Mesendoderm (in vitro differentiated cells): ENCODE data around the gene ITSN1.
A peak's percentile ranks its signal among the peaks of the same experiment; 100 is the strongest.

Experiments
- DNase-seq: peaks from one replicate; pipeline ENCODE4 v3.0.0; 2013
- H2AK5ac ChIP-seq: 2 replicates; pipeline ENCODE4 v1.6.1; 2013; ENCODE audit warnings: low read length, inconsistent platforms
- H2BK120ac ChIP-seq: 2 replicates; pipeline ENCODE4 v1.6.1; 2013; ENCODE audit warnings: low read depth, mild to moderate bottlenecking, low read length, moderate library complexity, mixed read lengths
- H2BK15ac ChIP-seq: replicated peaks from 2 replicates; pipeline ENCODE4 v1.6.1; 2013; ENCODE audit warnings: low read depth, mild to moderate bottlenecking, moderate library complexity
- H2BK5ac ChIP-seq: 2 replicates; pipeline ENCODE4 v1.6.1; 2013; ENCODE audit warnings: low read length, inconsistent platforms
- H3K18ac ChIP-seq: 2 replicates; pipeline ENCODE4 v1.6.1; 2013; ENCODE audit warnings: mild to moderate bottlenecking, low read length, mixed read lengths
- H3K23ac ChIP-seq: one replicate; pipeline ENCODE4 v1.6.1; 2013; ENCODE audit warnings: low read length
- H3K27ac ChIP-seq: 2 replicates; pipeline ENCODE4 v1.5.1; 2013; ENCODE audit warnings: low read depth, mild to moderate bottlenecking, inconsistent platforms, low read length, moderate library complexity
- H3K27me3 ChIP-seq: 2 replicates; pipeline ENCODE4 v1.6.1; 2013; ENCODE audit warnings: low read length, control low read depth, mild to moderate bottlenecking, inconsistent platforms; ENCODE audit not compliant: insufficient read depth, poor library complexity
- H3K36me3 ChIP-seq: 2 replicates; pipeline ENCODE4 v1.6.1; 2013; ENCODE audit warnings: low read length, inconsistent platforms; ENCODE audit not compliant: control insufficient read depth, insufficient read depth
- H3K4ac ChIP-seq: one replicate; pipeline ENCODE4 v1.6.1; 2013; ENCODE audit warnings: low read depth, mild to moderate bottlenecking, low read length, moderate library complexity
- H3K4me1 ChIP-seq: 2 replicates; pipeline ENCODE4 v1.6.1; 2013; ENCODE audit warnings: low read depth, low read length, inconsistent platforms; ENCODE audit not compliant: control insufficient read depth
- H3K4me2 ChIP-seq: 2 replicates; pipeline ENCODE4 v1.6.1; 2013; ENCODE audit warnings: low read length
- H3K4me3 ChIP-seq: 2 replicates; pipeline ENCODE4 v1.5.1; 2013; ENCODE audit warnings: mild to moderate bottlenecking, low read length
- H3K56ac ChIP-seq: one replicate; pipeline ENCODE4 v1.6.1; 2013; ENCODE audit warnings: low read length
- H3K79me1 ChIP-seq: 2 replicates; pipeline ENCODE4 v1.6.1; 2013; ENCODE audit warnings: low read length, inconsistent platforms
- H3K79me2 ChIP-seq: 2 replicates; pipeline ENCODE4 v1.6.1; 2013; ENCODE audit warnings: mild to moderate bottlenecking, low read length; ENCODE audit not compliant: control insufficient read depth, insufficient read depth
- H3K9ac ChIP-seq: 2 replicates; pipeline ENCODE4 v1.6.1; 2013; ENCODE audit warnings: low read length, inconsistent platforms
- H4K5ac ChIP-seq: one replicate; pipeline ENCODE4 v1.6.1; 2013; ENCODE audit warnings: low read length
- H4K8ac ChIP-seq: one replicate; pipeline ENCODE4 v1.6.1; 2013; ENCODE audit warnings: low read depth, mild to moderate bottlenecking, control low read depth, low read length, moderate library complexity
- WGBS: extraction: QIAGEN DNeasy Blood & Tissue Kit; methylation state at CpG from one replicate; pipeline ENCODE4 v1.1.7; 2013; ENCODE audit warnings: low lambda C conversion rate, missing lambda C conversion rate; ENCODE audit not compliant: insufficient coverage; ENCODE audit errors: extremely low coverage; 5-methylcytosine and 5-hydroxymethylcytosine counted together

Gene ITSN1

GRCh38 chr21:33647587-33647986 is 5.3 kb downstream of the ITSN1 start:
- H3K4ac ChIP-seq = no peak overlapping the region
- no peaks in the 10 kb centered on the region for H3K36me3 ChIP-seq
- H3K79me2 ChIP-seq = peaks cover 73% of the 10 kb centered on the region
- no peak overlapping the region for H3K23ac ChIP-seq
- no peak overlapping the region for H4K5ac ChIP-seq
- no peak overlapping the region for H3K27ac ChIP-seq
- no peaks in the 10 kb centered on the region for H3K27me3 ChIP-seq
- H3K4me3 ChIP-seq = no peak overlapping the region
- no peak for DNase-seq
- H3K4me2 ChIP-seq = no peak overlapping the region
- H3K56ac ChIP-seq = no peak overlapping the region
- no CpG with 5 or more reads among the region's 3 CpGs for WGBS
- H3K4me1 ChIP-seq = no peaks in the 10 kb centered on the region
- peaks cover 13% of the 10 kb centered on the region for H3K79me1 ChIP-seq
- H2BK15ac ChIP-seq = no peak overlapping the region
- H2AK5ac ChIP-seq = no peak overlapping the region
- H2BK5ac ChIP-seq = no peak overlapping the region
- H4K8ac ChIP-seq = no peak overlapping the region
- H3K18ac ChIP-seq = no peak overlapping the region
- no peak overlapping the region for H3K9ac ChIP-seq
- no peak overlapping the region for H2BK120ac ChIP-seq

- H4K5ac ChIP-seq = no peak overlapping the region
- WGBS = no CpG with 5 or more reads among the region's 1 CpG
- no peak overlapping the region for H3K4me3 ChIP-seq
- H3K4ac ChIP-seq = no peak overlapping the region
- peaks cover 13% of the 10 kb centered on the region for H3K79me1 ChIP-seq
- H3K9ac ChIP-seq = no peak overlapping the region
- H3K79me2 ChIP-seq = peaks cover 72% of the 10 kb centered on the region
- H3K4me1 ChIP-seq = no peaks in the 10 kb centered on the region
- H2BK5ac ChIP-seq = no peak overlapping the region
- DNase-seq = no peak
- H2BK120ac ChIP-seq = no peak overlapping the region
- no peak overlapping the region for H3K18ac ChIP-seq
- no peak overlapping the region for H3K23ac ChIP-seq
- H2BK15ac ChIP-seq = no peak overlapping the region
- H3K27me3 ChIP-seq = no peaks in the 10 kb centered on the region
- H3K56ac ChIP-seq = no peak overlapping the region
- no peak overlapping the region for H3K4me2 ChIP-seq
- H4K8ac ChIP-seq = no peak overlapping the region
- H3K27ac ChIP-seq = no peak overlapping the region
- no peak overlapping the region for H2AK5ac ChIP-seq
- H3K36me3 ChIP-seq = no peaks in the 10 kb centered on the region
These were observed 6.3 kb downstream of the ITSN1 start for GRCh38 chr21:33648555-33648954.

- Histone ChIP-seq H4K8ac (no peak overlapping the region), H3K18ac (no peak overlapping the region), H3K4me3 (no peak overlapping the region), H4K5ac (no peak overlapping the region), H3K36me3 (no peaks in the 10 kb centered on the region), H3K79me1 (peaks cover 20% of the 10 kb centered on the region), H3K4me1 (peaks cover 6% of the 10 kb centered on the region), H3K79me2 (peaks cover 74% of the 10 kb centered on the region), H3K4ac (no peak overlapping the region), H3K27ac (no peak overlapping the region), H3K56ac (no peak overlapping the region), H2AK5ac (no peak overlapping the region), H3K4me2 (no peak overlapping the region), H3K9ac (no peak overlapping the region), H3K23ac (no peak overlapping the region), H3K27me3 (no peaks in the 10 kb centered on the region), H2BK5ac (no peak overlapping the region), H2BK120ac (no peak overlapping the region), H2BK15ac (no peak overlapping the region)
- DNase-seq = no peak
- WGBS = no CpG with 5 or more reads among the region's 7 CpGs
These were observed 7.9 kb downstream of the ITSN1 start for GRCh38 chr21:33650230-33650629.

- H3K27me3 ChIP-seq = no peaks in the 10 kb centered on the region
- H3K4ac ChIP-seq = no peak overlapping the region
- H3K9ac ChIP-seq = no peak overlapping the region
- H3K18ac ChIP-seq = no peak overlapping the region
- WGBS = no CpG with 5 or more reads among the region's 7 CpGs
- H4K5ac ChIP-seq = no peak overlapping the region
- H2BK120ac ChIP-seq = no peak overlapping the region
- H2AK5ac ChIP-seq = no peak overlapping the region
- H3K56ac ChIP-seq = no peak overlapping the region
- no peak overlapping the region for H3K4me3 ChIP-seq
- peaks cover 18% of the 10 kb centered on the region for H3K79me1 ChIP-seq
- DNase-seq = no peak
- H3K4me1 ChIP-seq = peaks cover 9% of the 10 kb centered on the region
- no peak overlapping the region for H2BK15ac ChIP-seq
- H2BK5ac ChIP-seq = no peak overlapping the region
- peaks cover 68% of the 10 kb centered on the region for H3K79me2 ChIP-seq
- H3K36me3 ChIP-seq = no peaks in the 10 kb centered on the region
- H3K4me2 ChIP-seq = no peak overlapping the region
- H3K27ac ChIP-seq = no peak overlapping the region
- H3K23ac ChIP-seq = no peak overlapping the region
- no peak overlapping the region for H4K8ac ChIP-seq
These were observed 8.7 kb downstream of the ITSN1 start for GRCh38 chr21:33650929-33651509.

- no peaks in the 10 kb centered on the region for H3K36me3 ChIP-seq
- H3K27me3 ChIP-seq = no peaks in the 10 kb centered on the region
- no CpG with 5 or more reads among the region's 8 CpGs for WGBS
- no peak overlapping the region for H3K56ac ChIP-seq
- H3K79me2 ChIP-seq = peaks cover 68% of the 10 kb centered on the region
- H2BK5ac ChIP-seq = no peak overlapping the region
- H3K4me1 ChIP-seq = peaks cover 10% of the 10 kb centered on the region
- H3K79me1 ChIP-seq = peaks cover 18% of the 10 kb centered on the region
- H3K23ac ChIP-seq = no peak overlapping the region
- H3K27ac ChIP-seq = no peak overlapping the region
- H3K4me3 ChIP-seq = no peak overlapping the region
- no peak overlapping the region for H2BK120ac ChIP-seq
- H3K9ac ChIP-seq = no peak overlapping the region
- H4K8ac ChIP-seq = no peak overlapping the region
- no peak overlapping the region for H3K18ac ChIP-seq
- no peak overlapping the region for H4K5ac ChIP-seq
- H3K4me2 ChIP-seq = no peak overlapping the region
- no peak overlapping the region for H2BK15ac ChIP-seq
- no peak overlapping the region for H2AK5ac ChIP-seq
- peak; percentile 65 for DNase-seq
- no peak overlapping the region for H3K4ac ChIP-seq
These were observed 9.8 kb downstream of the ITSN1 start for GRCh38 chr21:33651965-33652680.
